SK-N-SH (cell line): Measurements from ENCODE around the gene GLYATL1. TPM values are rescaled to one million over a fixed set of nuclear protein-coding genes. Genes with fewer than 3 reads are reported as not detected.

Experiments
- CTCF ChIA-PET: fragments of 300-600, 350-600 bp; formaldehyde crosslinking; extraction: SDS; loops from one replicate; lab custom pipeline; 2021; lab: Yijun Ruan, JAX
- POLR2A ChIA-PET: fragments of 350-600 bp; sonication (Branson Sonifier 250); formaldehyde crosslinking; extraction: SDS; loops from one replicate; lab custom pipeline; 2020; ENCODE audit warnings: antibody characterized with exemption, inconsistent platforms; lab: Yijun Ruan, JAX
- DNase-seq: peaks from one replicate; pipeline ENCODE4 v3.0.0; 2012
- H2AFZ ChIP-seq: fragments of 200-600 bp; sonication (generic); 2 replicates; pipeline ENCODE4 v1.8.1; 2016; ENCODE audit warnings: antibody characterized with exemption, mild to moderate bottlenecking, low read depth
- H3F3A ChIP-seq: fragments of 200-600 bp; sonication (generic); replicated peaks from 2 replicates; pipeline ENCODE3; 2016; ENCODE audit warnings: antibody characterized with exemption, mild to moderate bottlenecking; ENCODE audit not compliant: insufficient read depth
- H3K27ac ChIP-seq, 2 experiments: fragments of 200-500 bp in 1 of 2; fragments of 200-600 bp in 1 of 2; sonication (Bioruptor generic) in 1 of 2; sonication (generic), shearing (Covaris generic) in 1 of 2; 2 replicates each; pipeline versions ENCODE4 v1.5.1 to v1.6.1; 2014 to 2016; ENCODE audit warnings: low read depth in 2 of 2, inconsistent platforms in 1 of 2, low read length in 1 of 2, mild to moderate bottlenecking in 1 of 2, mixed read lengths in 1 of 2
- H3K27me3 ChIP-seq: fragments of 200-600 bp; sonication (generic), shearing (Covaris generic); 2 replicates; pipeline ENCODE4 v1.6.1; 2016; ENCODE audit warnings: mixed run types; ENCODE audit not compliant: insufficient read depth
- H3K36me3 ChIP-seq, 2 experiments: fragments of 200-500 bp in 1 of 2; fragments of 200-600 bp in 1 of 2; sonication (Bioruptor generic) in 1 of 2; sonication (generic) in 1 of 2; replicated peaks in 1 of 2; 2 replicates each; pipeline versions ENCODE3 to v1.5.1; 2014 to 2016; ENCODE audit warnings: low read length in 1 of 2, mild to moderate bottlenecking in 1 of 2; ENCODE audit not compliant: insufficient read depth in 2 of 2, control insufficient read depth in 1 of 2
- H3K4me1 ChIP-seq, 2 experiments: fragments of 200-500 bp in 1 of 2; fragments of 200-600 bp in 1 of 2; sonication (Bioruptor generic) in 1 of 2; sonication (generic), shearing (Covaris generic) in 1 of 2; 2 replicates each; pipeline versions ENCODE4 v1.5.1 to v1.6.1; 2014 to 2016; ENCODE audit warnings: low read depth in 1 of 2, low read length in 1 of 2, mixed run types in 1 of 2; ENCODE audit not compliant: insufficient read depth in 2 of 2, control insufficient read depth in 1 of 2
- H3K4me2 ChIP-seq: fragments of 200-600 bp; sonication (generic), shearing (Covaris generic); 2 replicates; pipeline ENCODE4 v1.6.1; 2017; ENCODE audit warnings: mixed run types
- H3K4me3 ChIP-seq, 2 experiments: fragments of 200-500 bp in 1 of 2; fragments of 200-600 bp in 1 of 2; sonication (Bioruptor generic) in 1 of 2; sonication (generic), shearing (Covaris generic) in 1 of 2; 2 replicates each; pipeline versions ENCODE4 v1.5.1 to v1.8.1; 2014 to 2016; ENCODE audit warnings: low read depth in 2 of 2, inconsistent platforms in 1 of 2, low read length in 1 of 2, mild to moderate bottlenecking in 1 of 2, mixed read lengths in 1 of 2, moderate library complexity in 1 of 2
- H3K79me2 ChIP-seq: fragments of 200-600 bp; sonication (generic); 2 replicates; pipeline ENCODE4 v1.8.1; 2017; ENCODE audit warnings: mild to moderate bottlenecking; ENCODE audit not compliant: insufficient read depth
- H3K9ac ChIP-seq: fragments of 200-600 bp; sonication (generic); 2 replicates; pipeline ENCODE4 v1.6.1; 2017; ENCODE audit warnings: mixed run types
- H3K9me2 ChIP-seq: fragments of 200-600 bp; sonication (generic); 2 replicates; pipeline ENCODE4 v1.6.1; 2017; ENCODE audit warnings: mixed run types
- H3K9me3 ChIP-seq: fragments of 200-600 bp; sonication (generic); 2 replicates; pipeline ENCODE4 v1.6.1; 2017; ENCODE audit warnings: mixed run types, mild to moderate bottlenecking, moderate library complexity
- H4K20me1 ChIP-seq: fragments of 200-600 bp; sonication (generic); 2 replicates; pipeline ENCODE4 v1.6.1; 2017; ENCODE audit warnings: mild to moderate bottlenecking, mixed run types; ENCODE audit not compliant: insufficient read depth
- CHD2 ChIP-seq: fragments of 150-350 bp; IDR thresholded peaks from 2 replicates; pipeline ENCODE4 v1.6.1; 2018; ENCODE audit warnings: low read length; ENCODE audit not compliant: partially characterized antibody
- EP300 ChIP-seq, 2 experiments: IDR thresholded peaks; 2 replicates each; pipeline versions ENCODE4 v1.4.0 to v1.6.1; 2012; ENCODE audit warnings: borderline replicate concordance in 1 of 2, low read depth in 1 of 2, low read length in 1 of 2
- EZH2phosphoT487 ChIP-seq: fragments of 200-600 bp; sonication (generic); IDR thresholded peaks from 2 replicates; pipeline ENCODE4 v1.6.1; 2017; ENCODE audit warnings: low read depth, mixed run types, mild to moderate bottlenecking, antibody characterized with exemption, moderate library complexity, borderline replicate concordance
- FOSL2 ChIP-seq: IDR thresholded peaks from 2 replicates; pipeline ENCODE4 v1.4.0; 2012; ENCODE audit warnings: low read depth, mild to moderate bottlenecking, moderate library complexity, borderline replicate concordance
- FOXJ3 ChIP-seq: sonication (generic); formaldehyde crosslinking; IDR thresholded peaks from 2 replicates; pipeline ENCODE4 v1.5.1; 2020; ENCODE audit warnings: mild to moderate bottlenecking, missing genetic modification reagents
- GATA2 ChIP-seq: sonication (generic); formaldehyde crosslinking; IDR thresholded peaks from 2 replicates; pipeline ENCODE4 v1.5.0; 2020; ENCODE audit warnings: mild to moderate bottlenecking, missing genetic modification reagents
- NFIC ChIP-seq: IDR thresholded peaks from 2 replicates; pipeline ENCODE4 v1.4.0; 2012; ENCODE audit warnings: borderline replicate concordance
- NRF1 ChIP-seq: IDR thresholded peaks from 2 replicates; pipeline ENCODE4 v1.6.1; 2012; ENCODE audit warnings: low read depth, mild to moderate bottlenecking, low read length
- POLR2AphosphoS5 ChIP-seq: IDR thresholded peaks from 2 replicates; pipeline ENCODE4 v1.6.1; 2012; ENCODE audit warnings: low read depth, low read length
- RAD21 ChIP-seq: IDR thresholded peaks from 2 replicates; pipeline ENCODE4 v1.6.1; 2012; ENCODE audit warnings: mild to moderate bottlenecking, low read length
- RCOR1 ChIP-seq: fragments of 150-350 bp; IDR thresholded peaks from 2 replicates; pipeline ENCODE4 v1.6.1; 2017; ENCODE audit warnings: antibody characterized with exemption, low read length
- RFX5 ChIP-seq: IDR thresholded peaks from 2 replicates; pipeline ENCODE4 v1.6.1; 2012; ENCODE audit warnings: mild to moderate bottlenecking, improper control_type of control experiment, low read length
- SIN3A ChIP-seq: IDR thresholded peaks from 2 replicates; pipeline ENCODE4 v1.6.1; 2012; ENCODE audit warnings: low read depth, mild to moderate bottlenecking, low read length, moderate library complexity, borderline replicate concordance
- TAF1 ChIP-seq: IDR thresholded peaks from 2 replicates; pipeline ENCODE4 v1.6.1; 2012; ENCODE audit warnings: low read depth, mild to moderate bottlenecking, low read length, moderate library complexity, borderline replicate concordance
- TCF12 ChIP-seq: IDR thresholded peaks from 2 replicates; pipeline ENCODE4 v1.4.0; 2012
- WGBS: methylation state at CpG from one replicate; pipeline ENCODE4 v1.1.6; 2017; ENCODE audit warnings: low lambda C conversion rate; 5-methylcytosine and 5-hydroxymethylcytosine counted together
- polyA plus RNA-seq, 3 experiments: library from polyadenylated mRNA; depleted of rRNA; stranded (reverse); fragments of >200 nt; gene quantifications; 2 replicates each; pipeline ENCODE4 v1.2.3, GENCODE V29; 2012
- TF ChIP-seq, protein P1 (sequence below): fragments of 200-600 bp; sonication (generic); IDR thresholded peaks from 2 replicates; pipeline ENCODE4 v1.6.1; 2017; ENCODE audit warnings: antibody characterized with exemption, mild to moderate bottlenecking, moderate library complexity
- TF ChIP-seq, protein P2 (sequence below): fragments of 150-350 bp; IDR thresholded peaks from 2 replicates; pipeline ENCODE4 v1.6.1; 2016; ENCODE audit warnings: mild to moderate bottlenecking, low read depth, low read length
- TF ChIP-seq, protein P3 (sequence below): IDR thresholded peaks from 2 replicates; pipeline ENCODE4 v1.4.0; 2012; ENCODE audit warnings: low read depth

Gene GLYATL1
- polyA plus RNA-seq, 1 of the 3 experiments (the other 2 are of a cell fraction): 0.21 TPM

DNA sequence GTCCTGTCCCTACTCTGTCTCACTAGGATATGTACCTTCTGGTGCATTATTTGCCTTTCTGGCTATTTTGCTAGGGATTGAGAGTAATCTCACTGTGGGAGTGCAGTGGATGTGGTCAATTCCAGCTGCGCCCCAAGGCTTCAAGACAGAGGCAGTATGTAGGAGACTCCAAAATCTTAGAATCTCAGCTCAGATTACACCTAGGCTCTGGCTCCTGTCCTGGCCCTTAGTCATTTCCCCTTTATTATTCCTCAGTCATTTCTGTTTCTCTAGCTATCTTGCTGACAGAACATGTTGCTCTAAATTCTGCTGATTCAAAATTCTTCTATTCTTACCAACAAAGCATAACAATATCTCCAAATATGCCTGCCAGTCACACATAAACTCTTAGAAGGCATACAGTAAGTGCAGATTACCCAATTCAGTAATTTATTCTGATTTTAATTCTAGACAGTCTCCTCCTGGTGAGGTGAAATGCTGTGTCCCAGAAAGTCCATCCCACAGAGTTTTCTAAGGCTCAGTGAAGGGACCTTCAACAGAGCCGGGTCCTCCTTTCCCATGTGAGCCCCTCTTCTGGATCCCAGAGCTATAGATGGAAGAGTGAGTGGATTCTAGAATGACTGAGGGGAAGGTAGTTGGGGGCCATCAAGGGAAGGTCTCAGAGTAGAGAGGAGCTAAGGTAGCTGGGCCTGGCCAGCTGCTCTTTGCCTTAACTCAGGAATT lies 24.3 kb upstream of the GLYATL1 start:
- no peaks in the 10 kb centered on the region for H3K27me3 ChIP-seq
- no peaks in the 10 kb centered on the region for H3K9me2 ChIP-seq
- 0 out of 2 replicates have a peak, but pooled peaks cover 2% of the 10 kb centered on the region for H3K9me3 ChIP-seq
- H2AFZ ChIP-seq: no peak overlapping the region
- H3K27ac ChIP-seq: no peak overlapping the region
- no peaks in the 10 kb centered on the region for H3K79me2 ChIP-seq
- no peaks in the 10 kb centered on the region for H4K20me1 ChIP-seq
- H3F3A ChIP-seq: no peaks in the 10 kb centered on the region
- no peaks in the 10 kb centered on the region for H3K36me3 ChIP-seq
- 6% methylated on average over 2 of the region's 2 CpGs for WGBS
- POLR2A ChIA-PET: no interaction called here
- H3K4me1 ChIP-seq: no peaks in the 10 kb centered on the region
- DNase-seq: no peak
- CTCF ChIA-PET: interaction anchor here (1.9 to 2.0 kb wide), 2 partner anchors 9 to 12 kb away, joined by 4 to 10 read pairs; no protein-coding TSS in a partner anchor
- no peak overlapping the region for H3K4me2 ChIP-seq
- TF ChIP-seq, protein P1, sequence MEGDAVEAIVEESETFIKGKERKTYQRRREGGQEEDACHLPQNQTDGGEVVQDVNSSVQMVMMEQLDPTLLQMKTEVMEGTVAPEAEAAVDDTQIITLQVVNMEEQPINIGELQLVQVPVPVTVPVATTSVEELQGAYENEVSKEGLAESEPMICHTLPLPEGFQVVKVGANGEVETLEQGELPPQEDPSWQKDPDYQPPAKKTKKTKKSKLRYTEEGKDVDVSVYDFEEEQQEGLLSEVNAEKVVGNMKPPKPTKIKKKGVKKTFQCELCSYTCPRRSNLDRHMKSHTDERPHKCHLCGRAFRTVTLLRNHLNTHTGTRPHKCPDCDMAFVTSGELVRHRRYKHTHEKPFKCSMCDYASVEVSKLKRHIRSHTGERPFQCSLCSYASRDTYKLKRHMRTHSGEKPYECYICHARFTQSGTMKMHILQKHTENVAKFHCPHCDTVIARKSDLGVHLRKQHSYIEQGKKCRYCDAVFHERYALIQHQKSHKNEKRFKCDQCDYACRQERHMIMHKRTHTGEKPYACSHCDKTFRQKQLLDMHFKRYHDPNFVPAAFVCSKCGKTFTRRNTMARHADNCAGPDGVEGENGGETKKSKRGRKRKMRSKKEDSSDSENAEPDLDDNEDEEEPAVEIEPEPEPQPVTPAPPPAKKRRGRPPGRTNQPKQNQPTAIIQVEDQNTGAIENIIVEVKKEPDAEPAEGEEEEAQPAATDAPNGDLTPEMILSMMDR: no peak
- TF ChIP-seq, protein P2, sequence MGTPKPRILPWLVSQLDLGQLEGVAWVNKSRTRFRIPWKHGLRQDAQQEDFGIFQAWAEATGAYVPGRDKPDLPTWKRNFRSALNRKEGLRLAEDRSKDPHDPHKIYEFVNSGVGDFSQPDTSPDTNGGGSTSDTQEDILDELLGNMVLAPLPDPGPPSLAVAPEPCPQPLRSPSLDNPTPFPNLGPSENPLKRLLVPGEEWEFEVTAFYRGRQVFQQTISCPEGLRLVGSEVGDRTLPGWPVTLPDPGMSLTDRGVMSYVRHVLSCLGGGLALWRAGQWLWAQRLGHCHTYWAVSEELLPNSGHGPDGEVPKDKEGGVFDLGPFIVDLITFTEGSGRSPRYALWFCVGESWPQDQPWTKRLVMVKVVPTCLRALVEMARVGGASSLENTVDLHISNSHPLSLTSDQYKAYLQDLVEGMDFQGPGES: no peak
- TF ChIP-seq EP300 (IDR thresholded peaks at IDR 0.05; ENCODE audit: borderline replicate concordance in 1 of 2, low read depth in 1 of 2, low read length in 1 of 2) (no peak), SIN3A (no peak)
- TF ChIP-seq, protein P3, sequence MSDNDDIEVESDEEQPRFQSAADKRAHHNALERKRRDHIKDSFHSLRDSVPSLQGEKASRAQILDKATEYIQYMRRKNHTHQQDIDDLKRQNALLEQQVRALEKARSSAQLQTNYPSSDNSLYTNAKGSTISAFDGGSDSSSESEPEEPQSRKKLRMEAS: no peak
- H3K9ac ChIP-seq: no peak overlapping the region
- H3K4me3 ChIP-seq: no peak overlapping the region

DNA sequence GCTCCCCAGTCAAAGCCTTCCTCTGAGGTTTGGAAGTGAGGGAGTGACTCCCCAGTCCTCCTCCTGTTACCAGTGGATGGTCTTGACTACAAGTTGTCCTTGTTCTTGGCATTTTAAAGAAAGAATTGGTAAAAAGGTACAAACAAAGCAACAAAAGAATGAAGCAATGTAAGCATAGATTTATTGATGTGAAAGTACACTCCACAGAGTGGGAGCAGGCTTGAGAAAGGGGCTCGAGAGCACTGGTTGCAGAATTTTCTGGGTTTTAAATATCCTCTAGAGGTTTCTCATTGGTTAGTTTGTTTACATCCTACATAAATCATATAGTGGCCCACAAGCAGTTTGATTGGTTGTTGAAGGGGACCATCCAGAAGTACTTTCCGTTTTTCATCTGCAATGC lies 22.7 kb upstream of the GLYATL1 start:
- POLR2A ChIA-PET: no interaction called here
- 2% methylated on average over 2 of the region's 2 CpGs for WGBS
- DNase-seq: no peak
- Histone ChIP-seq H3K4me2 (no peak overlapping the region), H3K27ac (no peak overlapping the region), H3K79me2 (no peaks in the 10 kb centered on the region), H3K9ac (no peak overlapping the region), H3K4me1 (no peaks in the 10 kb centered on the region), H3K36me3 (no peaks in the 10 kb centered on the region), H4K20me1 (no peaks in the 10 kb centered on the region), H3K4me3 (no peak overlapping the region), H2AFZ (no peak overlapping the region), H3K9me3 (0 out of 2 replicates have a peak, but pooled peaks cover 2% of the 10 kb centered on the region), H3F3A (no peaks in the 10 kb centered on the region), H3K9me2 (no peaks in the 10 kb centered on the region), H3K27me3 (no peaks in the 10 kb centered on the region)
- no peak for TF ChIP-seq RCOR1
- TF ChIP-seq RFX5: no peak
- no peak for TF ChIP-seq POLR2AphosphoS5
- TF ChIP-seq FOSL2: no peak
- no peak for TF ChIP-seq TCF12
- TF ChIP-seq, protein P2: no peak
- no peak for TF ChIP-seq NRF1
- no peak for TF ChIP-seq NFIC
- no peak for TF ChIP-seq TAF1
- no peak for TF ChIP-seq GATA2
- TF ChIP-seq, protein P1: no peak
- no peak for TF ChIP-seq FOXJ3 (CRISPR knock-in tag)
- TF ChIP-seq RAD21: no peak
- TF ChIP-seq, protein P3: no peak
- no peak for TF ChIP-seq CHD2
- no peak for TF ChIP-seq EZH2phosphoT487
- CTCF ChIA-PET: no interaction called here
